Measurements from ENCODE around the gene LZTS3.

DNA sequence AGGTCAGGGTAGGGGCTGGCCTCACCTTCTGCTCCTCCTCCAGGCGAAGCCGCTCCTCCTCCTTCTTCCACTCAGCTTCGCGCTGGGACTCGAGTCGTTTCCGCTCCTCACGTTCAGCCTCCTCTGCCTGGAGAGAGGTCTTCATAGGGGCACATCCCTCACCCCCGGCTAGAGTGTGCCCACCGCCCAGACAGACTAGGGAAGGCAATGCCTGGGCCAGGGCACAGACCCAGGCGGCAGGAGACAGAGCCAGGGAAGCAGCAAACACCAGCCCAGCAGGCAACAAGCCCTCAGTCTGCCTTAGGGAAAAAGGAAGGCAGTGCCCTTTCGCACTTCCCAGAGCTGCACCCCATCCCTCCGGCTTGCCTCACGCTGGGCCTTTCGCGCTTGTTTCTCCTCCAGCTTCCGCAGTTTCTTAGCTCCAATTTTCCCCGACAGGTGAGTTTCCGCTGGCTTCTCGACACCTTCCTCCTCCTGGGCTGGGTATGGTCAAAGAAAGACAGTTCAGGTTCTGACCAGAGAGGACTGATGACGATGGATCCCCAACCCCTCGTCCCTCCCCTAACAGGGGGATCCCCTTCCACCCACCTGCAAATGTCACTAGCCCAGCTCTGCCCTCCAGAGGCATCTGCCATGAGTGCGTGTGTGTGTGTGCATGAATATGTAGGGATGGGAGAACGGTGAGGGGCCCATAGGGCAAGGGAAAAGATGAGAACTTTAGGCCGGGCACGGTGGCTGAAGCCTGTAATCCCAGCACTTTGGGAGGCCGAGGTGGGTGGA lies 26.8 kb upstream of the LZTS3 start:
- TF ChIP-seq, protein P1, sequence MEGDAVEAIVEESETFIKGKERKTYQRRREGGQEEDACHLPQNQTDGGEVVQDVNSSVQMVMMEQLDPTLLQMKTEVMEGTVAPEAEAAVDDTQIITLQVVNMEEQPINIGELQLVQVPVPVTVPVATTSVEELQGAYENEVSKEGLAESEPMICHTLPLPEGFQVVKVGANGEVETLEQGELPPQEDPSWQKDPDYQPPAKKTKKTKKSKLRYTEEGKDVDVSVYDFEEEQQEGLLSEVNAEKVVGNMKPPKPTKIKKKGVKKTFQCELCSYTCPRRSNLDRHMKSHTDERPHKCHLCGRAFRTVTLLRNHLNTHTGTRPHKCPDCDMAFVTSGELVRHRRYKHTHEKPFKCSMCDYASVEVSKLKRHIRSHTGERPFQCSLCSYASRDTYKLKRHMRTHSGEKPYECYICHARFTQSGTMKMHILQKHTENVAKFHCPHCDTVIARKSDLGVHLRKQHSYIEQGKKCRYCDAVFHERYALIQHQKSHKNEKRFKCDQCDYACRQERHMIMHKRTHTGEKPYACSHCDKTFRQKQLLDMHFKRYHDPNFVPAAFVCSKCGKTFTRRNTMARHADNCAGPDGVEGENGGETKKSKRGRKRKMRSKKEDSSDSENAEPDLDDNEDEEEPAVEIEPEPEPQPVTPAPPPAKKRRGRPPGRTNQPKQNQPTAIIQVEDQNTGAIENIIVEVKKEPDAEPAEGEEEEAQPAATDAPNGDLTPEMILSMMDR (IDR thresholded peaks at IDR 0.05; ENCODE audit: insufficient read depth, low read length), result no peak
- no peak for TF ChIP-seq POLR2AphosphoS5 (IDR thresholded peaks at IDR 0.05; ENCODE audit: low read depth)
- no peak for TF ChIP-seq GABPA (IDR thresholded peaks at IDR 0.05; ENCODE audit: low read depth)
- TF ChIP-seq, protein P2, sequence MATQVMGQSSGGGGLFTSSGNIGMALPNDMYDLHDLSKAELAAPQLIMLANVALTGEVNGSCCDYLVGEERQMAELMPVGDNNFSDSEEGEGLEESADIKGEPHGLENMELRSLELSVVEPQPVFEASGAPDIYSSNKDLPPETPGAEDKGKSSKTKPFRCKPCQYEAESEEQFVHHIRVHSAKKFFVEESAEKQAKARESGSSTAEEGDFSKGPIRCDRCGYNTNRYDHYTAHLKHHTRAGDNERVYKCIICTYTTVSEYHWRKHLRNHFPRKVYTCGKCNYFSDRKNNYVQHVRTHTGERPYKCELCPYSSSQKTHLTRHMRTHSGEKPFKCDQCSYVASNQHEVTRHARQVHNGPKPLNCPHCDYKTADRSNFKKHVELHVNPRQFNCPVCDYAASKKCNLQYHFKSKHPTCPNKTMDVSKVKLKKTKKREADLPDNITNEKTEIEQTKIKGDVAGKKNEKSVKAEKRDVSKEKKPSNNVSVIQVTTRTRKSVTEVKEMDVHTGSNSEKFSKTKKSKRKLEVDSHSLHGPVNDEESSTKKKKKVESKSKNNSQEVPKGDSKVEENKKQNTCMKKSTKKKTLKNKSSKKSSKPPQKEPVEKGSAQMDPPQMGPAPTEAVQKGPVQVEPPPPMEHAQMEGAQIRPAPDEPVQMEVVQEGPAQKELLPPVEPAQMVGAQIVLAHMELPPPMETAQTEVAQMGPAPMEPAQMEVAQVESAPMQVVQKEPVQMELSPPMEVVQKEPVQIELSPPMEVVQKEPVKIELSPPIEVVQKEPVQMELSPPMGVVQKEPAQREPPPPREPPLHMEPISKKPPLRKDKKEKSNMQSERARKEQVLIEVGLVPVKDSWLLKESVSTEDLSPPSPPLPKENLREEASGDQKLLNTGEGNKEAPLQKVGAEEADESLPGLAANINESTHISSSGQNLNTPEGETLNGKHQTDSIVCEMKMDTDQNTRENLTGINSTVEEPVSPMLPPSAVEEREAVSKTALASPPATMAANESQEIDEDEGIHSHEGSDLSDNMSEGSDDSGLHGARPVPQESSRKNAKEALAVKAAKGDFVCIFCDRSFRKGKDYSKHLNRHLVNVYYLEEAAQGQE (IDR thresholded peaks at IDR 0.05; ENCODE audit: insufficient replicate concordance, low read depth), result no peak
- TF ChIP-seq SPI1 (IDR thresholded peaks at IDR 0.05; ENCODE audit: borderline replicate concordance, low read depth), result no peak
